Retinal pigment epithelial cell (primary cell): ENCODE measurements around the gene CNP.

Source experiments
- DNase-seq: peaks from one replicate; pipeline ENCODE4 v3.0.0-alpha.2; 2010; ENCODE audit warnings: low read depth
- H3K4me3 ChIP-seq: 2 replicates; pipeline ENCODE4 v1.5.1; 2011; ENCODE audit warnings: mild to moderate bottlenecking, low read length, control low read depth, moderate library complexity
- CTCF ChIP-seq: conservative IDR thresholded peaks from 2 replicates; pipeline ENCODE4 v1.5.1; 2011; ENCODE audit warnings: low read depth, low read length, control low read depth, inconsistent platforms

CNP gene

GRCh38 chr17:41968676-41969075, 2.1 kb downstream of the CNP start:
- DNase-seq = no peak
- no peak for TF ChIP-seq CTCF
- no peak overlapping the region for H3K4me3 ChIP-seq

- H3K4me3 ChIP-seq = no peak overlapping the region
Measured at GRCh38 chr17:41970901-41971331, 4.3 kb downstream of the CNP start.

GRCh38 chr17:41971721-41972523, 5.3 kb downstream of the CNP start:
- H3K4me3 ChIP-seq = no peak overlapping the region
- no peak for TF ChIP-seq CTCF
- no peak for DNase-seq

More at GRCh38 chr17:41970901-41971331, 4.3 kb downstream of the CNP start:
- DNase-seq = no peak
- no peak for TF ChIP-seq CTCF

- H3K4me3 ChIP-seq = no peak overlapping the region
- no peak for TF ChIP-seq CTCF
- no peak for DNase-seq
Measured at GRCh38 chr17:41972571-41973407, 6.2 kb downstream of the CNP start.

- H3K4me3 ChIP-seq = no peak overlapping the region
- no peak for DNase-seq
Measured at GRCh38 chr17:41973408-41973811, 6.8 kb downstream of the CNP start.

GRCh38 chr17:41974031-41974430, 7.4 kb downstream of the CNP start:
- no peak for TF ChIP-seq CTCF
- DNase-seq = no peak
- H3K4me3 ChIP-seq = no peak overlapping the region

More at GRCh38 chr17:41973408-41973811, 6.8 kb downstream of the CNP start:
- no peak for TF ChIP-seq CTCF

- TF ChIP-seq CTCF = no peak
- no peak for DNase-seq
- H3K4me3 ChIP-seq = no peak overlapping the region
Measured at GRCh38 chr17:41974658-41975057, 8.1 kb downstream of the CNP start.
